NCI-H2107 treated with DMSO at 0.1 percent for 48 hours (cell line): ENCODE data around the gene TBC1D5.
"Not testable (repeated sequence)": the region's sequence is repeated elsewhere in the genome, so short reads cannot be mapped to it uniquely, and the experiment has no call there.

Experiments used
- DNase-seq: peaks from one replicate; lab custom pipeline; 2025; ENCODE audit not compliant: unreplicated experiment; lab: John Stamatoyannopoulos, UW

TBC1D5 gene

DNA sequence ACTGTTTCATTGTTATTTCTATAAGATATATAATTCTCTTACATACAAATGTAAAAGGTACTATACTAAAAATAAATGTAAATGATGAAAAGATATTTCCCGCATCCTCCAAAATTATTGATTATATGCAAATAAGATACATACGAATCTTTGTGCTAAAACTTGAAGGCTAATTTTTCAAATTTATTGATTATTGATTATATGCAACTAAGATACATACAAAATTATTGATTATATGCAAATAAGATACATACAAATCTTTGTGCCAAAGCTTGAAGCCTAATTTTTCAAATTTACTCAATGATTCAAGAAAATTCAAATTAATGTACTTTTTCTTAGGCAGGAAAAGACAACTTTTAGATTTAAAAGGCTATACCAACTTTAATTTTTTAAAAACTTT lies 319.8 kb downstream of the TBC1D5 start:
- no peak for DNase-seq

DNA sequence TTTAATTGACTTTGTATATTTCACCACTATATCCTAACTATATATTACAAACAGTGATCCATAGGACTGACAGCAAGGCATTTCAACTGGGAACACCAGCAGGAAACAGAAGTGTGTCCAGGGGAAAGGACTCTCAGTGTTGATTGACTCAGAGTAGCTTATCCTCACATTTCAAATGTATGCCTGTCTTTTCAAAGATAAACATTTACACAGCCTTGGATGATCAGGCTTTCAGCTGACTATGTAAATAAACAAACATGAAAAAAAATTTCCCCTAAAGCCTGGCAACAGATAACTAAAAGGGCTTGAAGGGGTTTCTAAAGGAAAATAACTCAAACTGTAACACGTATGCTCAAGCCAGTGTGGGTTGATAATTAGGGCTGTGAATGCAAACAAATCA lies 321.8 kb downstream of the TBC1D5 start:
- DNase-seq: no peak

DNA sequence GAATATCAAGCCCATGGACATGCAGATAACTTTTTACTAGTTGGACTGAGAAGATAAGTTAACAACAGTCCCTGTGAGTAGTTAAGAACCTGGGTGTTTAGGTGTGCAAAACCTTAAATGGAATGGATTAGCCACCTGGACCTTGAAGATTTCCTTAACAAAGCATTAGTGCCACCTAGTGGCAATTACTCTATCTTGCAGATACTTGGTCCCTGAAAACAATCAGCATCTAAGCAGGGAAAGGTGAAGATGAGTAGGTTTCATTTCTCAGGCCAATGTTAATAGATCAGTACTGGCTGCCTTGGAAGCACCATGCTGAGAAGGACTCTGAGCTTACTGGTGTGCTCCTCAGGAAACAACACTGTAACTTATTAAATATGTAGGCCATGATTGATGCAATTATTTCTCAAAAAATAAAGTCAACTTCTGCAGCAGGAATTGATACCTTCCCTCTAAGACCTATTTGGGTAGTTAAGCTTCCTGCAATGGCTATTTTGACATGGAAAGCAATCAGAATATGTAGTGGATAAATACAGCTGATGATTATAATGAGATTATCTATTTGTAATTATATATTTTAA lies 329.4 kb downstream of the TBC1D5 start:
- DNase-seq: peak; percentile 4

DNA sequence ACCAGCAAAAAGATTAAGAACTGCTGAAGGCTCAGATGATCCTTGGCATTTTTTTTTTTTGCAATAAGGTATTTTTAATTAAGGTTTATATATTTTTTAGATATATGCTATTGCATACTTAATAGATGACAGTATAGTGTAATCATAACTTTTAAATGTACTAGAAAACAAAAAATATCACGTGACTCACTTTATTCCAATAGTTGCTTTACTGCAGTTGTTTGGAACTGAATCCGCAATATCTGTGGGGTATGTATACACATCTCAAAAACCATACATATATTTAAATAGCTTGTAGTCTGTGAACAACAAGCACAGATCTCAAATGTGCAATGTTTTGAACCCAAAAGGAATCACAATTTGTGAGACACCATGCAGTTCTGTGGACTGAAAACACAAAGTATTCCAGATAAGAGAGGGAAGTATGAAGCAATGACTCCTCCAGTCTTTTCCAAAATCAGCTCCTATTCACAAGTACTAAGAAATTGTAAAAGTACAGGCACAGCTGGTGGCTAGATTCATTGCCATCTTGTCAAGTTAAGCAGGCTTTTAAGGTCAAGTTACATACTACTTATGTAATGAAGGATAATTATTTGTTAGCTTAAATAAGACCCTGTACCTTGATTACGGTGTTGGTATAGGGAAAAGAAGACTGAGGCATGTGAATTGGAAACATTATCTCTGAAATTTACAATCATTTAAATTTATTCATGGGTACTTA lies 331.1 kb downstream of the TBC1D5 start:
- peak; percentile 14 for DNase-seq

DNA sequence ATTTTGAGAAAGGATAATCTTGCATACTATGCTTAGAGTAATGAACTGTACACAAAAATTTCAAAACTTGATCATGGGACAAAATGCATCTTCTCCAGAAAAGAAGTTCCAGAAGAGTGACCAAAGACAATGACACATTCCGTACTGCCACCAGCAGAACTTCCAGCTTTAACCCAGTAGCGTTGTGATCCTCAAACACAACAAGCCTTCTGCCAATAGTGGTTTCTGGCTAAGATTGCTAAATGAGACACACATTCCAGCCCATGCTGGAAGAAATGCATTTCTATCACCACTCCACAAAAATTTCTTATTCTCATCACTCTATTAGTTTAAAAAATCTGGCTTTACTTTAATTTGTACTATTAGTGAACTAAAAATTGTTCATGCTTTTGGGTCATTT lies 334.9 kb downstream of the TBC1D5 start:
- DNase-seq: no peak

DNA sequence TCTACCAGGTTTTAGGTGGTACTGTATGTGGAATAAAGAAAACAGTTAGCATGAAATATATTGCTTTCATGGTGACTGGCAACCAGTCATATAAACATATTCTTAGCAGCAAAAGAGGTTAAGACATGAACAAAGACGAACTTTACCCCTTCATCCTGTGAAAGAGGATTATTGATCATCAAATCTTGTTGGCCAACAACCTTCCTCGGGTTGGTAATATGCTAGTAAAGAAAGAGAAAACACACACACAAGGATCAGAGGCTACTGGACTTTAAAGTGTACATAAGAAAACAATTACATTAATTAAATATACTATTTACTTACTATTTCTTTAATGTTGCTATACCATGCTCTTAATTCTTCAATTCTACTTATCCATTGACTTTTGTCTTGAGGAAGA lies 337.9 kb downstream of the TBC1D5 start:
- no peak for DNase-seq

DNA sequence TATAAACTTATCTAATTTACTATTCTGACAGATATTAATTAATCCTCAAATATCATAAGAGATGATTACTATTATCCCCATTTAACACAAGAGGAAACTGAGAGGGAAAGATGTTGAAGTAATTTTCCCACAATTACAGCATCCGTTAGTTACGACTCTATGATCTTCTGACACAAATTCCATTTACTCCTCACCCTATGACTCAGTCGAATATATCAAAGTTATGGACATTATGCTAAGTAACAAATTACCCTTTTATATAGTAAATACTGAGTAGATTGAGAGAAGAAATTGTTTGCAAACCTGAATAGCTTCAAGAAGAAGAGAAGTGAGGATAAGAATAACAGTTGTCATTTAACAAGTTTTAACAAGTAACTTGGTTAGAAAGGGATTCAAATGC lies 340.0 kb downstream of the TBC1D5 start:
- DNase-seq: no peak

DNA sequence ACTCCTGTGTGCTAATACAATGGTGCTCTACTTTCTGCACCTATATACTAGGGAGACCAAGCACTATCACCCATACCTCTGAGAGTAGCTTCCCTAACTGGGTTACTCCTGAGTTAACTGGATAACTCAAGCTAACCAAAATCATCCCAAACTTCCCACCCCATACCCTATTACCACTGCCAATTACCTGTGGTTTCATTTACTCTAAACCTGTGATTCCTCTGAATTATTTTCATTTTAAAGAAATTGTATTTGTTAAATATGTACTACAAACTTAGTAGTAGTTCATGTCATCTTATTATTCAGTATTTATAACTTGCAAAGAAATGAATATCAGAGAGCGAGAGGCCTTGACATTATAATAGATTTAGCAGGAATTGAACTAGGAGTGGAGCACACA lies 340.5 kb downstream of the TBC1D5 start:
- DNase-seq: no peak

DNA sequence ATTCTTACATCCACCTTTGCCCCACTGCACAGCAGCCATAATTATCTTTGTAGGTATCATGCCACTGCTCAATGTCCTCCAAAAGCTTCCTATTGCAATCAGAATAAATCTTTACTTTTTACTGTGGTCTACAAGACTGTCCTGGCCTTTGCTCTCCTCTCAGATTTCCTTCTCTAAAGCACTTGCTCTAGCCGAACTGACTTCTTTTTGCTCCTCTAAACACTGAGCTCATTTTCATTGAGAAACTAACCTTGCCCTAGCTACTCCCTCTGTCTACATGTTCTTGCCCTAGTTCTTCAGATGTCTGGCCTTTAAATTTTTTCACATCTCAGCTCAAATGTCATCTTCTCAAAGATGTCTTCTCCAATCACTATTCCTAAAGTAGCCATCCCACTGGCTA lies 342.8 kb downstream of the TBC1D5 start:
- DNase-seq: no peak

DNA sequence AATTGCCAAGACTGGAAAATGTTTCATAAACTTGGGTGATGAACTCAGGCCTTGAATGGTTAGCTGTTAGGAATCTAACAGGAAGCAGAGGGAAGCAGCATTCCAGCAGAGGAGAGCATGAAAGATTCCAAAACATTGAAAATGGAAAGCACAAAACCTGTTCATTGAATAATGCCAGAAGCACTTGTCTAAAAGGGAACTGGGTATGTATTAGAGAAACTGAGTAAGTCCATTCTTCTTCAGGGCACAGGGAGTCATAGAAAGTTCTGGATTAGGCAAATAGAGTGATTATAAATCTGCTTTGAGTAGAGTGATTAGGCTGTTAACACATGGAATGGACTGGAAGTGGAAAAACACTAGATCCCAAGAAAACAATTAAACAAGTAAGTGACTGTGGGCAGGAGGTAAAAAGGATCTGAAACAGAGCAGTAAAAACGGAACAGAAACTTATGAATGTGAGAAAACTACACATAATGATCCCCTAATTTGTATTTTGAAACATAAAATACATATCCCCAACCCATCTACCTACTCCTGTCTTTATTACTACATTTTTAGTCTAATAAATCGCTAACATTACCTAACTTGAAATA lies 343.4 kb downstream of the TBC1D5 start:
- no peak for DNase-seq

DNA sequence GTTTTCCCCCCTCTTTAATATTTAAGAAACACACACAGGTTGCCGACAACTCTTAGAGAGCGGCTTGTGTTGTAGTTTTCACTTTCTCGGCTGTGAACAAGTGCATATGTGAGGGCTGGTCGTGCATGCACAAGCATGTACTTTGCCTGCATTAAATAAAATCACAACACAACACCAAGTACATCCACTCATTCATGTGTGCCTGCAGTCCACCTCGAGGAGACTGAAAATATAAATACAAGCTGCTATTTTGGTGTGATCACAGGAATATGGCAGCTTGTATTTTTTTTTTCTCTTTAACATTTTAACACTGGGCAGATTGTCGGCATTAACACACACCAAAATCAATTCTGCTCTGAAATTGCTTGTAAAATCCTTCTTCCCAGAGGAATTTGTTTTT lies 346.4 kb downstream of the TBC1D5 start:
- no peak for DNase-seq

DNA sequence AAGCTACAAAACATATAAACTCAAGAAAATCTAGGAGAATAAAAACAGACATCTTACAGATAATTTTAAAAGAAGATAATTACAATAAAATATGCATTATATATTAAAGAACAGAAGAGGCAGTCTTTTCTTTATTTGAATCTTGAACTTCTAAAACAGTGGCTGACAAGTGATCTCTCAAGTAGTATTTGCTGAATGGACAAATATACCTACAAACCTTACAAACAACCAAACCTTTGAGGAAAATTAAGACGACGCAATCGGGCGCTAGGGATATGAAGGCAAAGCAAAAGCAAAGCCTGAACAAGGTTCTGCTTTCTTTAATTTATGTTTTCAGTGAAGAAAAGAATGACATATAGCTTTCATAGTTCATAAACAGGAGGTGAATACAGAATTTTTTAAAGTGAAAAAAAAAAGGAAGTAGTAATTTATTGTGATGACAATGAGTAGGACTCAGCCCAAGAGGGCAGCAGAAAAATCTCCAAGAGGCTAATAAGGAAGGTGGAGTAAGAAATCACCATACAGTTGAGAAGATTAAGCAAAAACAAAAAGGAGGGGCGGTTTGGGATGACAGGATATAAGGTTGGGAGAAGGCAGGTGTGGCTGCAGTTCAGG lies 347.8 kb downstream of the TBC1D5 start:
- DNase-seq: no peak

DNA sequence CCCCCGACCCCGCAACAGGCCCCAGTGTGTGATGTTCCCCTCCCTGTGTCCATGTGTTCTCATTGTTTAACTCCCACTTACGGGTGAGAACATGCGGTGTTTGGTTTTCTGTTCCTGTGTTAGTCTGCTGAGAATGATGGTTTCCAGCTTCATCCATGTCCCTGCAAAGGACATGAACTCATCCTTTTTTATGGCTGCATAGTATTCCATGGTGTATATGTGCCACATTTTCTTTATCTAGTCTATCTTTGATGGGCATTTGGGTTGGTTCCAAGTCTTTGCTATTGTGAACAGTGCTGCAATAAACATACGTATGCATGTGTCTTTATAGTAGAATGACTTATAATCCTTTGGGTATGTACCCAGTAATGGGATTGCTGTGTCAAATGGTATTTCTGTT lies 349.9 kb downstream of the TBC1D5 start:
- not testable (repeated sequence) for DNase-seq

DNA sequence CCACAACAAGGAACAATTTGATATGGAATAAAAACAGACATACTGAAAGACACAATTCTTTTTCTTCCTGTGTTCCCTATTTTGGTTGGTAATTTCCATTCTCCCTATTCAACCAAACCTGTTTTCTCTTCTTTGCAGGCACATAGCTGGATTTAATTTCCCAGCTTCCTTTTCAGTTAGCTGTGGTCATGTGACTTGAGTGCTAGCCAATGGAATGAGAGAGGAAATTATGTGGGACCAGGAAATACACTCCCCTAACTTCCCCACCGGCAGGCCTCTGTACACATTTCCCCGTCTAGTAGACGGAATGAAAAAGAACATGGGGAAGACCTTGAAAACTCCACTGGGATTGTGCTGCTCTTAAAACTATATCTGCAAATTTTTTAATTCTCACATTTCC lies 351.6 kb downstream of the TBC1D5 start:
- DNase-seq: no peak

DNA sequence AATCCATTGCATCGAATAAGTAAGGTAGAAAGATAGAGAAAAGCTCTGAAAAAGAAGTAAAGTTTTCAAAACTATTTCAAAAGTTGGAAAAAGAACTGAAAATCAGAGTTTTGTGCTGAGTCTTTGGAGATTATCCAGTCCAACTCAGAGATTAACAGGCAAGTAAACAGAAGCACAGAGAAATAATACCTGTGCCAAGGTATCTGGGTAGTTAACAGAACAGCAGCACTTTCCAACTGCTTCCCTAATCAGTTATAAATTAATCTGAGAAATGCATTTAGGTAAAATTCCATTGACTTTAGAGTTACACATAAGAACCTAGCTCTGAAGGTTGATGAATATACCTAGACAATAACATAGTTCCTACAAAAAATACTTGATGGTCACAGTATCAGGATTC lies 355.3 kb downstream of the TBC1D5 start:
- DNase-seq: no peak

DNA sequence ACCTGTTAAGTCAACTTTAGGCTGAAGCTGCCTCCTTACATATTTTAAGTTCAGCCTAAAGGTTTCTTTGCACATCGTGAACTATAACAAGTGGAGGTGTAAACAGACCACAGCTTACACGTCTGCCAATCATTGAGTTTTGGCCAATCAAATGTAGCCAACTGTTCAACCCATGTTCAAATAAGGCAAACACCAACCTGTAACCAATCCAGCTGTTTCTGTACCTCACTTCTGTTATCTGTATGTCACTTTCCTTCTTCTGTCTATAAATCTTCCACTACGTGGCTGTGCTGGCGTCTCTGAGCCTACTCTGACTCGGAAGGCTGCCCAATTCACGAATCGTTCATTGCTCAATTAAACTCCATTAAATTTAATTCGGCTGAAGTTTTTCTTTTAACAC lies 356.0 kb downstream of the TBC1D5 start:
- DNase-seq: no peak

DNA sequence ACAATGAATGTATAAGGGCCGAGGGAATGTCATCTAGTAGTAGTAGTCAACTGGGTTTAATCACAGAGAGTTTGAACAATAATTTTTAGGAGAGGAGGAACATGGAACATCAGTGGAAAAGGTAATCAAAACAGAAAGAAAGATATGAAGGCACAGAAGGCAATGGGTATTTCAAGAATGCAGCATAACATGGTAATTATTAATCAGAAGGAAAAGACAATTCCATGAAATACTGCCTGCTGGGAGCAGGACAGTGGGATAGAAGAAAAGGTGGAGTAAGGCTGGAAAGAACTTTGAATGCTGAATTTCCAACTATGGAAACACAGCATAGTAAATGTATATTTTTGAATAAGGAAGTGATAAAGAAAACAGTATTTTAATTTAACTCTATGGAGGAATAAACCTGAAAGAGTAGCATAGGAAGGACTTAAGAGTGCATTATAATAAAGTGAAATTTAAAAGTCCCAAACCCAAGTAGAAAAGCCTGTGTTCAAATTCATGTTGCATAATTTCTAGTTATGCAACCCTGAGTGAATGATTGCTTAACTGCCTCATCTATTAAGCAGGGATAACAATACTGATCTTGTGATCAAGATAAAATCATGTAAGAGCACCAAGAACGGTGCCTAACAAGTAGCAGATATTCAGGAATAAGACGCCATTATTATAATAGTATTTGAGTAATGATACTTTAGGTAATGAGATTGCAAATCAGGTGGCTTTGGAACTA lies 357.7 kb downstream of the TBC1D5 start:
- no peak for DNase-seq

DNA sequence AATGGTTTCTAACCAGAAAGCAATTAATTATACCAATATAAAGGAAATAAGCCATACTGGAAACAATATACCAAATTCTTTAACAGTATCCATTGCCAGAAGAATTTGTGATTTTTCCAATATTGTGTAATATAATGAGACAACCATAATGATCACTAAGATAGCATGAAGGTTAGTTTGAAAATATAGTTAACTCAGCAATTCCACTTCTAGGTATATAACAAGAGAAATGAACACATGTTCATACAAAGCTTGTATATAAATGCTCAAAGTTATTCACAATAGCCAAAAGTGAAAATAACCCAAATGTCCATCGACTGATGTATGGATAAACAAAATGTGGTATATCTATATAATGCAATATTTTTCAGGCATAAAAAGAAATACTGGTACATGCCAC lies 369.1 kb downstream of the TBC1D5 start:
- DNase-seq: no peak

DNA sequence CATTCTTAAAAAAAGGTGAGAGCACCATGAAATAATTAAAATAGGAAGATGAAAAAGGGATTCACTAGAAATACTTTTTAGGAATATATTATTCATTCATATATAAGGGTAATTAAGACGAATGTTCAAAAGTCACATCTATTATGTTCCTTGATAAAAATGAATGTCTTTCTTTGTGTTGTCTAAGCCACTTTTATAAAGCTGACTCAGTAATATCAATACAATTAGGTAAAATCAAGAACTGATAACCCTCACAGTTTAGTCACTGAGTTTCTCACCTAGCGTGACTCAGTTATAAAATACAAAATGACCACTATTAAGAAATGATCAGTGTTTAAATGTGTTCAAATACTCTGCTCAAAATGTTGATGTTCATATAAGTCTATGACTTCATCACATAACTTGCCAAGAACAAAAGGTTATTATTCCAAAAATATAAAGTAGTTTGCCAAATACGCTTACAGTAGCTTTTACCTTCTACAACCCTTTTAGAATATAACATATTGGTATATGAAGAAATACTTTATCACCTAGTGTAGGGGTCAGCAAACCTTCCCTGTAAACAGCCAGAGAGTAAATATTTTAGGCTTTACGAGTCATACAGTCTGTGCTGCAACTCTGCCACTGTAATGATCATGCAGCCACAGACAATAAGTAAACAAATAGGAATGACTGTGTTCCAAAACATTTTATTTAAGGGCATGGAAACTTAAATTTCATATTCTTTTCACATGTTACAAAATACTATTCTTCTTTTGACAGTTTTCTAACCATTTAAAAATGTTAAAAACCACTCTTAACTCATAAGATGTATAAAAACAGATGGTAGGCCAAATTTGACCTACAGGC lies 369.8 kb downstream of the TBC1D5 start:
- no peak for DNase-seq

DNA sequence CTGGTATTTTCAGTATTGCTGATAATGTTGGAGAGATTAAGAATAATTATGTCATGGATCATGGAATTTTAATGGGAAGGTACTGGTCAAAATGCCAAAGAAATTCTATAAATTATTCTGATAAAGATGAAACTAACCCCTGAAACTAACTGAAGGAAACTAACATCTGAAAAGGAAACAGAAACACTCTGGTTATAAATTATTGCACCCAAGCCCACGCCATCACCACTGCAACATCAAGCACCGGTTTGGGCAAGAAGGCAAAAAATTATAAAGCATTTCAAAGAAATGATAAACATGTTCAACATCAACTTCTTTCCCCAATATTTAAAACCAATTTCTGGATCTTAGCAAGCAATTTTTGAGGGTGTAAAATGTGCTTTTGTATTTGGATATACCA lies 372.5 kb downstream of the TBC1D5 start:
- DNase-seq: no peak

DNA sequence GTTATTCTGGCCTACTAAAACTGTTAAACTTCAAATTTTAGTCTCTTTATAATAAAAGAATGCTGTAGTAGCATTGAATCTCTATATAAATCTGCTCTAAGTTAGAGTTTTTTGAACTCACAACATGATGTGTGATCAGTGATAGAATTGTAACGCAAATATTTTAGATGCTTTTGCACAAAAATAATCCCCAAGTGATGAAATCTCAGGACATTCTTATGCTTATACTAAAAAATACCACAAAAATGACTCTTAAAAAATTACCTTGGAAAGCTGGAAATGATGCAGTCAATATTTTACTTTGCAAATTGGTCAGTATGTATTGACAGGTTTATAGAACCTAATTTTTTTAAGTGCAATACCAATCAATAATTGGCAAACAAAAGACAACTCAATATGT lies 375.3 kb downstream of the TBC1D5 start:
- DNase-seq: no peak
